Left lung (tissue), 10 donors: ENCODE data around the gene VAC14. TPM values are rescaled to one million over a fixed set of nuclear protein-coding genes. Genes with fewer than 3 reads are reported as not detected.

ENCODE experiments used
- ATAC-seq: fragments of 200-7000 bp; cut with Tn5 transposase; one replicate; pipeline ENCODE4 v1.9.1; 2020; ENCODE audit warnings: moderate library complexity
- DNase-seq, 4 donors: peaks; one replicate each; pipeline ENCODE4 v3.0.0-alpha.2; 2013 to 2020
- H3K27ac ChIP-seq, 2 donors: fragments of 200-600 bp; sonication (generic) in 1 of 2; one replicate each; pipeline versions ENCODE4 v1.5.0 to v1.8.0; 2020 to 2021
- H3K27me3 ChIP-seq, 2 donors: fragments of 200-600 bp; sonication (generic) in 1 of 2; one replicate each; pipeline versions ENCODE4 v1.5.0 to v1.8.0; 2020 to 2021
- H3K36me3 ChIP-seq, 2 donors: fragments of 200-600 bp; sonication (generic) in 1 of 2; one replicate each; pipeline versions ENCODE4 v1.5.0 to v1.8.0; 2020 to 2021
- H3K4me1 ChIP-seq, 2 donors: fragments of 200-600 bp; one replicate each; pipeline ENCODE4 v1.8.0; 2021
- H3K4me3 ChIP-seq, 2 donors: fragments of 200-600 bp; sonication (generic) in 1 of 2; one replicate each; pipeline versions ENCODE4 v1.5.0 to v1.8.0; 2020 to 2021; ENCODE audit warnings: mild to moderate bottlenecking in 1 of 2
- H3K9me3 ChIP-seq, 2 donors: fragments of 200-600 bp; sonication (generic) in 1 of 2; one replicate each; pipeline versions ENCODE4 v1.5.0 to v1.8.0; 2020 to 2021
- intact Hi-C, 2 donors: fragments of 100-400 bp; cut with DNase I; formaldehyde crosslinking; loops; one replicate each; pipeline versions ENCODE4 v1.11.2 to v1.14.2; 2022
- polyA plus RNA-seq, 6 donors: library from polyadenylated mRNA; unstranded; fragments of 120-200 nt; gene quantifications; one replicate each; pipeline ENCODE4 v1.2.1, GENCODE V29; 2013; ENCODE audit not compliant: insufficient read length in 6 of 6
- total RNA-seq, 2 donors: library from RNA; stranded (reverse); fragmentation: NEBNext Ultra II Directional; extraction: Animal tissue kit (Norgen Biotek cat#: 25700); gene quantifications; one replicate each; pipeline ENCODE4 v1.2.1, GENCODE V29; 2021
- TF ChIP-seq, protein P1 (sequence below), 2 donors: fragments of 200-600 bp; sonication (generic) in 1 of 2; IDR thresholded peaks; one replicate each; pipeline versions ENCODE4 v1.5.0 to v1.8.0; 2021; ENCODE audit warnings: antibody characterized with exemption in 2 of 2
- donor health status: DM: no; HTN: yes; CAD: no.
- donor health status: DM: no; HTN: no; CAD: no.

Gene VAC14
- total and polyA plus RNA-seq, 8 donors: 22.2 to 53.2 (median 29.2) TPM

DNA sequence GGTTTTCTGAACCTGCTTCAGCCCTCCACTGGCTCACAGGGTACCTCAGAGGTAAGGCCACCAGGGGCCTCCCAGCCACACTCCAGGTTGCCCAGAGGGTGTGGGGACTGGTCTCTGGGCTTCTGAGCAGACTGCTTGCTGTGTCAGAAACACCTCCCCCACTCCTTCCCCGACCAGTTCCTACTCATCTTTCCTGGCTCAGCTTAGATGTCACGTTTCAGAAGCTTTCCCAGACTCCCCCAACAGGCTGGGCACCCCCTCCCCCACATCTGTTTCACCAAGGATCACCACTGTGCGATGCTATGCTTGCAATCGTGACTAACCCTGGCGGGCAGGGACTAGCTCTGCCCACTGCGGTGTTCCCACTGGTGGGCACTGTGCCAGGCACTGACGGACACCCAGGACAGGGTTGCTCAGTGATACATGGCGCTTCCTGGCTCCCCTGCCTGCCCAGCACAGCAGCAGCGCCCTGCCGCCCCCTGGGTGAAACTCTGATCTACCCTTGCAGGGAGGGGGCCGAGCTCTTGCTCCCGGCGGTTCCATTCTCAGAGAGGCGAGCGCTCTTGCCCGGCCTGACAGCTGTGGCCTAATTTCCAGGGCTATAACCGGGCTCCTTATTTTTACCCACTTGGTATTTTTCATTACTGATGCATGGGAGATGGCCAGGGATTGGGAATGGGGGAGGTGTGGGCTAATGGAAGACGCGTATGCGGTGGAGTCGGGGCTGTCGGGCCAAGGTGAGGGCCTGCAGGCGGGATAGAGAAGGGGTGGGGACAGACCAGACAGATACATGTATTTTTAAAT is 85.7 kb downstream of the VAC14 start:
- peaks cover 0 to 18% of the 10 kb centered on the region in 2 donors for H3K36me3 ChIP-seq
- ATAC-seq (peak; percentile 49), DNase-seq (peak in 3 of 4 donors; percentile 65 to 82 (median 66))
- no peaks in the 10 kb centered on the region for H3K27me3 ChIP-seq
- peak overlapping the region; percentile 23 to 70 for H3K27ac ChIP-seq
- H3K9me3 ChIP-seq: no peaks in the 10 kb centered on the region
- intact Hi-C loops: no loop called here
- H3K4me3 ChIP-seq: no peak overlapping the region
- peaks cover 20 to 28% of the 10 kb centered on the region in 2 donors for H3K4me1 ChIP-seq
- TF ChIP-seq, protein P1, sequence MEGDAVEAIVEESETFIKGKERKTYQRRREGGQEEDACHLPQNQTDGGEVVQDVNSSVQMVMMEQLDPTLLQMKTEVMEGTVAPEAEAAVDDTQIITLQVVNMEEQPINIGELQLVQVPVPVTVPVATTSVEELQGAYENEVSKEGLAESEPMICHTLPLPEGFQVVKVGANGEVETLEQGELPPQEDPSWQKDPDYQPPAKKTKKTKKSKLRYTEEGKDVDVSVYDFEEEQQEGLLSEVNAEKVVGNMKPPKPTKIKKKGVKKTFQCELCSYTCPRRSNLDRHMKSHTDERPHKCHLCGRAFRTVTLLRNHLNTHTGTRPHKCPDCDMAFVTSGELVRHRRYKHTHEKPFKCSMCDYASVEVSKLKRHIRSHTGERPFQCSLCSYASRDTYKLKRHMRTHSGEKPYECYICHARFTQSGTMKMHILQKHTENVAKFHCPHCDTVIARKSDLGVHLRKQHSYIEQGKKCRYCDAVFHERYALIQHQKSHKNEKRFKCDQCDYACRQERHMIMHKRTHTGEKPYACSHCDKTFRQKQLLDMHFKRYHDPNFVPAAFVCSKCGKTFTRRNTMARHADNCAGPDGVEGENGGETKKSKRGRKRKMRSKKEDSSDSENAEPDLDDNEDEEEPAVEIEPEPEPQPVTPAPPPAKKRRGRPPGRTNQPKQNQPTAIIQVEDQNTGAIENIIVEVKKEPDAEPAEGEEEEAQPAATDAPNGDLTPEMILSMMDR (IDR thresholded peaks at IDR 0.05): no peak

DNA sequence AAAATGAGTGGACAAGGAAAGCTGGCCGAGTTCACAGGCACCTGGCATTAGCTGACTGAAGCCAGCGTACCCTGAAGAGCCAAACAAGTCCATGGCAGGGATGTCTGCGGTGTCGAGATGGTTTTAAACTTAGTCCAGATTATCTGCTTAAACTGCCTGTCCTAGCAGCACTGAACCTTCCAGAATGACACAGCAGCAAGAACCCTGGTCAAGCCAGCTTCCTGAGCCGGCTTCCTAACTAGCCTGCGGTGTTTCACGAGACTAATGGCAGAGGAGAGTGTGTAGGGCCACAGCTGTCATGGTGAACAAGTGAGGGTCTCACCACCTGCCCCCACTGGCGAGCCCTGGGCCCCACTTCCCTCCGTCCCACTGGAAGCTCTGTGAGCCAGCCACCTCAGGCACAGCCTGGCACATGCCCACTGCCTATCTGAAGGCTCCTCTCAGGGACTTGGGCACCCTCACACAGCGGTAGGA is 86.3 kb downstream of the VAC14 start:
- intact Hi-C loops: no loop called here
- DNase-seq: no peak
- no peak overlapping the region for H3K4me3 ChIP-seq
- H3K27ac ChIP-seq: peak overlapping the region; percentile 23 to 70
- H3K4me1 ChIP-seq: peaks cover 20 to 28% of the 10 kb centered on the region in 2 donors
- H3K9me3 ChIP-seq: no peaks in the 10 kb centered on the region
- no peak for ATAC-seq
- no peaks in the 10 kb centered on the region for H3K27me3 ChIP-seq
- H3K36me3 ChIP-seq: peaks cover 0 to 12% of the 10 kb centered on the region in 2 donors
- TF ChIP-seq, protein P1 (IDR thresholded peaks at IDR 0.05): no peak

DNA sequence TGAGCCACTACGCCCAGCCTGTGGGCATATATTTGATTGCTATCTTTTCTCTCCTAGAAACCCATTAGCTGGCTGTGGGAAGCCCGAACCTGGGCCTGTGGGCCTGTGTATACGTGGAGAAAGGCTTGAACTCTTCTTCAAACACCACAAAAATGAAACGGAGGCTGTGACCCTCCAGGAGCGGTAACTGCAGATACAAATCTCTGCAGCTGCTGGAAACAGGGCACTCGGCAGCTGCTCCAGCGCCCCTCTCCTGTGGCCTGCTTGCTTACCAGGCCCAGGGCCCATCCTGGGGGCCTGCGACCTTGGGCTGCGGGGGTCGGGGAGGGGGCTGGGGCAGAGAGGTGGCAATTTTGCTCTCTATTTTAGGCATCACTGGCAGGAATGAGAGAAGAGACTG is 87.1 kb downstream of the VAC14 start:
- Histone ChIP-seq H3K9me3 (no peaks in the 10 kb centered on the region), H3K27ac (no peak overlapping the region), H3K4me3 (no peak overlapping the region), H3K36me3 (peaks cover 0 to 11% of the 10 kb centered on the region in 2 donors), H3K27me3 (no peaks in the 10 kb centered on the region), H3K4me1 (peaks cover 20 to 31% of the 10 kb centered on the region in 2 donors)
- TF ChIP-seq, protein P1 (IDR thresholded peaks at IDR 0.05): no peak
- no peak for DNase-seq
- no peak for ATAC-seq
- intact Hi-C loops: no loop called here

DNA sequence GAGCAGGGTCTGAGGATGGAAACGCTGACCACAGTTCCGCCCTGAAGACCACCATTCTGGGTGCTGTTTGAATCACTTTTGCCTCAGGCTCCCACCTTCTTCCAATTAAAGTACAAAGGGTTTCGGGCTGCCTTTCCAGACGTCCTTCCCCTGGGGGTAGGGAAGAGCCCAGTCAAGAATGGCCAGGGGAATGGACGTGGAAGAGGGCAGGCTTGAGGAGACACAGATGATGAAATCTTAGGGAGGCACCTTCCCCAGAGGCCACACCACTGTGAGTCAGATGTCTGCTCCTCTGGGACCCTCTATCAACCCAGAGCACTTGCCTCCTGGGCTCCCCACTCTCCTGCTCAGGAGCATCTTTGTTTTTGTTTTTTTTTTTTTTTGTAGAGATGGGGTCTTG is 87.6 kb downstream of the VAC14 start:
- peaks cover 20 to 33% of the 10 kb centered on the region in 2 donors for H3K4me1 ChIP-seq
- no peaks in the 10 kb centered on the region for H3K27me3 ChIP-seq
- DNase-seq (no peak), ATAC-seq (no peak)
- peaks cover 0 to 11% of the 10 kb centered on the region in 2 donors for H3K36me3 ChIP-seq
- no peak overlapping the region for H3K4me3 ChIP-seq
- H3K9me3 ChIP-seq: no peaks in the 10 kb centered on the region
- TF ChIP-seq, protein P1 (IDR thresholded peaks at IDR 0.05): no peak
- no peak overlapping the region for H3K27ac ChIP-seq
- intact Hi-C loops: no loop called here

DNA sequence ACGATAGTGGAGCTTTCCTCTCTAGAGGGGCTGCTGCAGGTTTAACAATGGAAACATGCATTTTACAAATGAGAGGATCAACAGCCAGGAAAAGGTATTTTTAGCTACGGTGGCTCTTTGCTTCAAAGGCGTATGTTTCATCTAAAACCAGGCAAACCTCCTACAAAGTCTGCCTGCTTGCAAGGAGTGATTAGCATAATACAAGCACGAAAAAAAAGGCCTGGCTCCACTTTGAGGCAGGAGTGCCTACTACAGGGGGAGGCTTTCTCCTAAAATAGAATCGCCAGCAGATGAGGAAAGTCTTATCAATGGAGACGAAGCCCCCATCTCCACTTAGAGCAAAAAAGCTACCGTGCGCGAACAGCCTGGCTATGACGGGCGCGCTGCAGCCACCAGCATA is 88.0 kb downstream of the VAC14 start:
- DNase-seq: no peak
- intact Hi-C loops: no loop called here
- Histone ChIP-seq H3K27me3 (no peaks in the 10 kb centered on the region), H3K36me3 (peaks cover 0 to 11% of the 10 kb centered on the region in 2 donors), H3K4me3 (no peak overlapping the region), H3K27ac (no peak overlapping the region), H3K9me3 (no peaks in the 10 kb centered on the region), H3K4me1 (peaks cover 20 to 36% of the 10 kb centered on the region in 2 donors)
- ATAC-seq: no peak
- TF ChIP-seq, protein P1 (IDR thresholded peaks at IDR 0.05): no peak
